HG02610 (cell line): ENCODE results near the gene AMN1.
A peak's percentile ranks its signal among the peaks of the same experiment; 100 is the strongest.
"Not testable (repeated sequence)": the region's sequence is repeated elsewhere in the genome, so short reads cannot be mapped to it uniquely, and the experiment has no call there.

Experiments
- ATAC-seq: cut with Tn5 transposase; IDR thresholded peaks from one replicate; pipeline ENCODE4 v1.9.1; 2021; ENCODE audit warnings: mild to moderate bottlenecking, moderate library complexity; ENCODE audit not compliant: unreplicated experiment

AMN1 gene

DNA sequence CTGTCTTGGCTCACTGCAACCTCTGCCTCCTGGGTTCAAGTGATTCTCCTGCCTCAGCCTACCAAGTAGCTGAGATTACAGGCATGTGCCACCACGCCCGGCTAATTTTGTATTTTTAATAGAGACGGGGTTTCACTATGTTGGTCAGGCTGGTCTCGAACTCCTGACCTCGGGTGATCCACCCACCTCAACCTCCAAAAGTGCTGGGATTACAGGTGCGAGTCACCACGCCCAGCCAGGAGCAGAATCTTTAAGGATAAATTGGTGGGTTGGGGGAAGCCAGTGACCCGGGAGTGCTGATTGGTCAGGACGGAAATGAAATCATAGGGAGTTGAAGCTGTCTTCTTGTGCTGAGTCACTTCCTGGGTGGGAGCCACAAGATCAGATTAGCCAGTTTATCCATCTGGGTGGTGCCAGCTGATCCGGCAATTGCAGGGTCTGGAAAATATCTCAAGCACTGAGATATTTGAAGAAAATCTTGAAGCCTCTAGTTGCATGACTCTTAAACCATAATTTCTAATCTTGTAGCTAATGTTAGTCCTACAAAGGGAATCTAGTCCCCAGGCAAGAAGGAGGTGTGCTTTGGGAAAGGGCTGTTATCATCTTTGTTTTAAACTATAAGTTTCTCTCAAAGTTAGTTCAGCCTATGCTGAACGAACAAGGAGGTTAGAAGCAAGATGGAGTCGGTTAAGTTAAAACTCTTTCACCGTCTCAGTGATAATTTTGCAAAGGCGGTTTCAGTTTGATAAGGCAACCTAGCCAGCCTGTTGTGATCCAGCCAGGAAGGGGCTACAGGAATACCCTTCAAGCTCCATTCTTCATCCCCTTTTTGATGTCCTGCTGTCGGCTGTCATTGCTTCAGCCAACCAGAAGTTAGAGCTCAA is 5.0 kb upstream of the AMN1 start:
- ATAC-seq = not testable (repeated sequence)

DNA sequence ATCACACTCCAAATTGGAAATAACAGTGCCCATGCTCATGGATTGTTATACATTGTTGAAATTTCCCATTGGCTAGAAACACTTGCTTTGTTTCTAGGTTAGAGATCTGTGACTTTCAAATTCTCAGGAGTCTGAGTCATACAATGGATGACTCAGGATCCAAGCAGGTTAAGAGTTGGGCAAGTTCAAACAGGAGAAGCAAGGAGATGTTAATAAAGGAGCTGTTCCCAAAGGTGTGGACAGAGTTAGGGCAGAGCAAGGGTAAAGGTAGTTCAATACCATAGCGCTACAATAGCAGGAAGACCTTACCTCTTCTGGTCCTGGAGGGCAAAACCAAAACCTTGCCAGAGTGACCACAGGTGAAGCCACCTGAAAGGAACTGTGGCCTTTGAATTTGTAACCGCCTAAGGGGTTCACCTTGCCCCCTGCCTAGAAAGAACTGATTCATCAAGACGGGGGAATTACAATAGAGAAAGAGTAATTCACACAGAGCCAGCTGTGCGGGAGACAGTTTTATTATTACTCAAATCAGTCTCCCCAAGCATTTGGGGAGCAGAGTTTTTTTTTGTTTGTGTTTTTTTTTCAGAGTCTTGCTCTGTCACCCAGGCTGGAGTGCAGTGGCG is 4.2 kb upstream of the AMN1 start:
- ATAC-seq = peak; percentile 18

DNA sequence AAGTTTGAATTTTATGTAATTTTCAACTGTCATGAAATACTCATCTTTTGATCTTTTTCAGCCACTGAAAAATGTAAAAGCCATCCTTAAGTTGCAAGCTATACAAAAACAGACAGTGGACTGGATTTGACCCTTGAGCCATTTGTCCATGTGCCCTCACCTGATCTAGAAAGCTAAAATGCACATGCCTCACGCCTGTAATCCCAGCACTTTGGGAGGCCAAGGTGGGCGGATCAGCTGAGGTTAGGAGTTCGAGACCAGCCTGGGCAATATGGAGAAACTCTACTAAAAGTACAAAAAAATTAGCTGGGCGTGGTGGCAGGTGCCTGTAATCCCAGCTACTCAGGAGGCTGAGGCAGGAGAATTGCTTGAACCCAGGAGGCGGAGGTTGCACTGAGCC is 2.4 kb upstream of the AMN1 start:
- not testable (repeated sequence) for ATAC-seq

DNA sequence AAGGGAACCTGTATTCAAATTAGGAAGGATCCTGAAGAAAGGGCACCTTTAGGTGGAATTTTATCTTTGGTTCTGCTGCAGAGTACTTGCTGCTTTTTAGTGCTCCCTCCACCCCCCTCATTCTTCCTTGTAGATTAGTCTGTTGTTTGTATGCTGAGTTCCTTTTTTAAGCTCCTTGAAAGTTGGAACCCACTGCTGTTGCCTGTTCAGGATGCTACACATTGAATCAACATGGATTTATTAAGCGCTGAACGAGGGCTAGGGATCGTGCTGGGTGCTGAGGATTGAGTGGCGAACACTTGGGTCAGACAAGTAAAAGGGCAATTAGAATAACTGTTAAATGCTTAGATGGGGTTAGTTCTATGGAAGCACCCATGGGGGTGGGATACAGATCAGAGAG is 884 bp upstream of the AMN1 start:
- no peak for ATAC-seq

DNA sequence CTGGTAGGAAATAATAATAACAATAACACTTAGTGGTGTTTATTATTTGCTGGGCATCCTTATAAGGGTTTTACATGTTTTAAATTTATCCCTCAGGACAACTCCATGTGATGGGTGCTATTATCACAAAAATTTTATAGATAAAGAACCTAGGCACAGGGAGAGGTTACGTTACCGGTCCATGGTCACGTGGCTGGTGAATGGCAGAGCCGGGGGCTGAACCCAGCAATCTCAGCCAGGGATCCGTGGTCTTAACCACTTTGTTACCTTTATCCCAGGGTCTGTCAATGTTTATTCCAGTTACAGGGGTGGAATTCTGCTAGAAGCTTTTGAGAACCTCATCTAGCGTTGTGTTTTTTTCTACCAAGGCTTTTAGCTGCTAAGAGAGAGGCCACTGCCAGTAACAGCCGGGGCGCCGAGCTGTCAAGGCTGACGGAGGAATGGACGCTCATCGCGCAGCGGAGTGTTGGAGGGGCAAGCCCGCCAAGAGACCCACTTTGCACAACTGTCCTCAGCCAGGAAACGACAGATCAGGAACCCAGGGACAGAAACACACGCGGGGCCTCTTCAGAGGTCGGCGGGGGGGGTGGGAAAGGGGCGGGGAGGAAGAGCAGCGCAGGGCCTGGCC is 418 bp downstream of the AMN1 start:
- no peak for ATAC-seq

DNA sequence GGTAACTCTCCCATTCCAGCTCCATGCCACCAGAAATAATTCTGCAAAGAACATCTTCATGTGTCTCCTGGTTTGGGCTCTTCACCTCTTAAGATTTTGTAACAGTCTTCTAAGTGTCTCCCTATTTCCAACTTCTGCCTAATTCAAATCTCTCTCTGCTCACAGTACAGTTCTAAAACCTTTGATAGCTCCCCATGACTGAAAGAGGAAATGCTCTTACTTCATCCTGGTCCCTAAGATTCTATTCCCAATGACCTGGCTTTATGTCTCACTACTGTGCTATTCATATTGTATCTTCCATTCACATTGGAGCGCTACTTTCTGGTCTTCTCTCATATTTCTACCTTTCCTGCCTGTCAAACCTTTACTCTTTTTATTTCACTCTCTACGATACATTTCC is 1.6 kb downstream of the AMN1 start:
- no peak for ATAC-seq

DNA sequence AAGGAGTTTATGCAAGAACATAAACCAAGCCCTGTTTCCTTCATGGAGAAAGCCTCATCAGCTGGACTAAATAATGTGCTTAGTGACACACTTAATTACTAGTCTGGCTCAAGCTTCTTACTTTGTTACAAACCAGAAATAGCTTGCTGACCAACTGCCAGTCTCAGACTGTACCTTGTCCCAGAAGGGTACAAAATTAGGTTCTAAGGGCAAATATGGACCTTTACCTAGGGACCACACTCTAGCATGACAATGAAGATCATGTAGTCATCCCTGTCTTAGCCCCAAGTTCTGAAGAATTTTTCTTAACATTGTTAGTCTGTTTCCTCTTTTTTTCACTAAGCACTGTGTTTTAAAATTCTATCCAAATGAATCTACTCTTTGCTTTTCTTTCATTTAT is 2.2 kb downstream of the AMN1 start:
- ATAC-seq = no peak

DNA sequence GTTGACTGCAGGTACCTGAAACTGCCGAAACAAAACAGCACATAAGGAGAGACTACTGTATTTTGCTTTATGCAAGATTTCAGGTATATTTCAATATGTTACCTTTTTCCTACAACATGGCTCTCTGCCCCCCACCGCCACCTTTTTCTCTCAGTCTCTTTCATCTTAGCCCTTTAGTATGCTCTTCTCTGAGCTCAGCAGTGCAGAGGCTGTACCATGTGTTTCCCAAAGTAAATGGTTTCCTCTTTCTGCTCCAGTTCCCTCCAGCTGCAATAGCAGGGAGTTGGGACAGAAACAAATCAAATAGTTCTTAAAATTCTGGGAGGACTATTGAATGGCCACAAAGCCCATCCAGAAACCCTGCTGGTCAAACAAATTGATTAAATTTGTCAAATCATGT is 4.3 kb downstream of the AMN1 start:
- no peak for ATAC-seq

DNA sequence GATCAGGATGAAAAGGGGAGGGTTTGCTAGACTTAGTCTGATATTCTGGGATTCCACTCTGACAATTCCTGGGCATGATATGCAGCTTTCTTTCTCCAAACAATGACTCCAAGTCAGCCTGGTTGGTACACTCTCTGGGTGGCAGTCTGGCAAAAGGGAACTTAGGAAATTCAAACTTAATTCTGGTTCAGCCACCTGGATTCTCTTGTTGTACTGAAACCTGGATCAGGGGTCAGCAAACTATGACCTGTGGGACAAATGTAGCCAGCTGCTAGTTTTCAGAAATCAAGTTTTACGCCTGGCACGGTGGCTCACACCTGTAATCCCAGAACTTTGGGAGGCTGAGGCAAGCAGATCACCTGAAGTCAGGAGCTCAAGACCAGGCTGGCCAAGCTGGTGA is 6.2 kb downstream of the AMN1 start:
- no peak for ATAC-seq

DNA sequence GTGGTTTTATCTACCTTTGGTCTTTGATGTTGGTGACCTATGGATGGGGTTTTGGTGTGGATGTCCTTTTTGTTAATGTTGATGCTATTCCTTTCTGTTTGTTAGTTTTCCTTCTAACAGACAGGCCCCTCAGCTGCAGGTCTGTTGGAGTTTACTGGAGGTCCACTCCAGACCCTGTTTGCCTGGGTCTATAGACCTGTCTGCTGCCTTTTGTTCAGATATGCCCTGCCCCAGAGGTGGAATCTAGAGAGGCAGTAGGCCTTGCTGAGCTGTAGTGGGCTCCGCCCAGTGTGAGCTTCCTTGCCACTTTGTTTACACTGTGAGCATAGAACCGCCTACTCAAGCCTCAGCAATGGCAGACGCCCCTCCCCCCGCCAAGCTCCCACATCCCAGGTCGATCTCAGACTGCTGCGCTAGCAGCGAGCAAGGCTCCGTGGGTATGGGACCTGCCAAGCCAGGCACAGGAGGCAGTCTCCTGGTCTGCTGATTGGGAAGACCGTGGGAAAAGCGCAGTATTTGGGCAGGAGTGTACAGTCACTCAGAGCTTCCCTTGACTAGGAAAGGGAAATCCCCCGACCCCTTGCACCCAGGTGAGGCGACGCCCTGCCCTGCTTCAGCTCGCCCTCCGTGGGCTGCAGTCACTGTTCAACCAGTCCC is 10.2 kb downstream of the AMN1 start:
- not testable (repeated sequence) for ATAC-seq

DNA sequence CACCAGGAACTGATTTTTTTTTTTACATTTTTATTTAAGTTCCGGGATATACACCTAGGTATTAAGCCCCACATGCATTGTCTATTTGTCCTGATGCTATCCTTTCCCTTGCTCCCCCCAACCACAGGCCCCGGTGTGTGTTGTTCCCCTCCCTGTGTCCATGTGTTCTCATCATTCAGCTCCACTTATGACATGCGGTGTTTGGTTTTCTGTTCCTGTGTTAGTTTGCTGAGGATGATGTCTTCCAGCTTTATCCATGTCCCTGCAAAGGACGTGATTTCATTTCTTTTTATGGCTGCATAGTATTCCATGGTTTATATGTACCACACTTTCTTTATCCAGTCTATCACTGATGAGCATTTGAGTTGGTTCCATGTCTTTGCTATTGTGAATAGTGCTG is 11.8 kb downstream of the AMN1 start:
- ATAC-seq = not testable (repeated sequence)

DNA sequence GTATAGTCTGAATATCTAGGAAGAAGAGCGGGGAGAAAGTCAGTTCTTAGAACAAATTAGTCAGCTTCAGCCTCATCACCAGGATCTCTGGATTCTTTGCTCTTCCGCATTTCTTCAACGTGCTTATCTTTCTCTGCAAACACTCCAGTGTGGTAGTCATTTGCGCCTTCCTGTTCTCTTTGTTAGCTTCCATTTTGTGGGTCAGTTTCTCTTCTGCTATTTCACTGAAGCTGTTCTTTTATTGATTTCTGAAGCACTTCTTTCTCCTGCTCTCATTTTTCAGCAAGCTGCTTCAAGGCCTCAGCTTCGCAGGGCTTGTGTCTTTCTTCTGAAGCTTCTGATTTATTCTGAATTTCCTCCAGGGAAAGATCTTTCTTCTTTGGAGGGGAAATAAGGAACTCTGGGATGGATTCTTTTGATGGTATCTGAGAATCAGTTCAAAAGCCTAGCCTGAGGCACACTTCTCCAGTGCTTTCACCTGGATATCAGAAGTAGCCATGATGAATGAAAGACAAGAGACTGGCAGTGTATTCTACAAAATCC is 13.5 kb downstream of the AMN1 start:
- peak; percentile 79 for ATAC-seq

DNA sequence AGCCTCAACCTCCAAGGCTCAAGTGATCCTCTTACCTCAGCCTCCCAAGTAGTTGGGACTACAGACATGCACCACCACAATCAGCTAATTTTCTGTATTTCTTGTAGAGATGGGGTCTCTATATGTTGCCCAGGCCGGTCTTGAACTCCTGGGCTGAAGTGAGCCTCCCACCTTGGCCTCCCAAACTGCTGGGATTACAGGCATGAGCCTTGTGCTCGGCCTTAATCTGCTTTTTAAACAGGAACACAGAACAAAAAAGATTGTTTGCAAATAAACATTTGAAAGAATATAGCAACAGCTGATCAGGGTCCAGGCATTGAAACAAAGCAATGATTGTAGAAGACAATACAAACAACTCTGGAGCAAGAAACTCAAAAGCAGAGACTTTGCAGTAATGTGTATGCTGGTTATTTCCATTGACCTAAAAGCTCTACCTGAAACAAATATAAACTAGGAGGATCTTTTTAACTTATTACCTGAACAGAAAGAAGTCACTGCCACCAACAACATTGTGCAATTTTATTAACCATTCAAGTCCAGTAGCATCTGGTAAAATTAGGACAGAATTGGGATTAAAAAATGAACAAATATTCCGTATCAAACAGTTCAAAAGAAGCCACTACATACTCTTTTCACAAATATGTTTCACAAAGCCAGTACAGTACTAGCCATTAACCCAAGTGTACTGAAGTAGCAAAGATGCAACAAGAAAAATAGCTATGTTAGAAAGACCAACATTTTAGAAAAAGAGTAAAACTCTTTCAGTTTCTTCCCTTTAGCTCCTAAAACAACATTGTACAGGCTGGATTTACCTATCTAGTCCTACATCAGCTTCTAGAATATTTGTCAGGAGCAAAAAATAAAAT is 14.2 kb downstream of the AMN1 start:
- ATAC-seq = peak; percentile 25

DNA sequence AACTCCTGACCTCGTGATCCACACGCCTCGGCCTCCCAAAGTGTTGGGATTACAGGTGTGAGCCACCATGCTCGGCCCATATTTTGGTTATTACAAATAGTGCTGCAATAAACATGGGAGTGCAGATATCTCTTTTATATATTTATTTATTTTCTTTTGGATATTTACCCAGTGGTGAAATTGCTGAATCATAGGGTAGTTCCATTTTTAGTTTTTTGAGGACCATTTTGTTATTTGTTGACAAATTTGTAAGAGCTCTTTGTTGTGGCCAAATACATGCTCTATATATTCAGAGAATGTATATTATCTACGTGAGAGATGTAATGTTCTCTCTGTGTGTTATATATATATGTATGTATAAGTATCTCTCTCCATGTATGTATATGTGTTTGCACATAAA is 15.9 kb downstream of the AMN1 start:
- no peak for ATAC-seq

DNA sequence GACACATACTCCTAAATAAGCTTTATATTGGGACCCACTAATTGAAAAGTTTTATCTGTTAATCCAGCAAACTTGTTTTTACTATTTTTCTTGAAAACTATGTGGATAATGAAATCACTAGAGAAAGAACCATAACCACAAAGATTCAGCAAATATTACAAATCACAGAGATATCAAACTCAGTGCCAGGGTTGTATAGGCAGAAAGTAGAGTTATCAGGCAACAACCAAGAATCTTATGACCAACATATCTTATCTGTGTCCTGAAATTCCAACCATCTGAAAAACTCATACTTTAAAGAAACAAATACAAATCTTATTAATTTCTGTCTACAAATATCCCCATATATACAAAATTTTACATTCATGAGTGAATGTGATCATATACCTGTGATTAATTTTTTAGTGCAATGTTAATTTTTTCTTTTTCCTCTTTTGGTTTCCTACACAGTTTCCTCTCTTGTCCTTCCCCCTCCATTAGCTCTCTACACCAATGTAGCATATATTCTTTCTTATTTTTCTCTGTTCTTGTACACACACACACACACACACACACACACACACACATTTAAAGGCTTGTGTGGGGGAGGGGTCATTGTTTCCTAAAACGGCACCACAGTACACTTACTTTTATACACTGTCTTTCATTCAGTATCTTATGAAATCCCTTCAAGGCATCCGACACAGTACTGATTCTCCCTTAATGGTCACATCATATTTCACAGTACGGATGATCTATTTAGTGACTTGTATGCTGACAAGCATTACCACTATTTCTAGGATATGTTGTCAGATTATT is 18.6 kb downstream of the AMN1 start:
- no peak for ATAC-seq

DNA sequence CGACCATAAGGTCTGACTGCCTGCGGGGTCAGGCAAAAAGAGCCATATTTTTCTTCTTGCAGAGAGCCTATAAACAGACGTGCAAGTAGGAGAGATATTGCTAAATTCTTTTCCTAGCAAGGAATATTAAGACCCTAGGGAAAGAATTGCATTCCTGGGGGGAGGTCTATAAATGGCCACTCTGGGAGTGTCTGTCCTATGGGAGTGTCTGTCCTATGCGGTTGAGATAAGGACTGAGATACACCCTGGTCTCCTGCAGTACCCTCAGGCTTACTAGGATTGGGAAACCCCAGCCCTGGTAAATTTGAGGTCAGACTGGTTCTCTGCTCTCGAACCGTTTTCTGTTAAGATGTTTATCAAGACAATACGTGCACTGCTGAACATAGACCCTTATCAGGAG is 20.7 kb downstream of the AMN1 start:
- not testable (repeated sequence) for ATAC-seq

DNA sequence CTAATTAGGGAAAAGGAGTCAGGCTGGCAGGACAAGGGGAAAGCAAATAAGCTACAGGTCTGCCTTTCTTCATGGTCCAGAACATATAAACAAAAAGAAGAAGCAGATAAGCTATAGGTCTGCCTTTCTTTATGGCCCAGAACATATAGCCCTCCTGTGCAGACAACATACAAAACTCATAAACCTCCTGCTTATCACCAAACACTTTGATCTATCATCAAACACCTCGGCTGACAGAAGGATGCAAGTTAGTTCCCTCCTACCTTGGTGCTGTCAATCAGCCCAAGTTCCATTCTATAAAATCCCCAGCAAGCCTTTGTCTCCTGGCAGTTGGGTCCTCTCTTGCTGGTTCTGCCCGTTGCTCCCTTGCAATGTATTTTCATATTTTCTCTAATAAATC is 23.2 kb downstream of the AMN1 start:
- no peak for ATAC-seq

DNA sequence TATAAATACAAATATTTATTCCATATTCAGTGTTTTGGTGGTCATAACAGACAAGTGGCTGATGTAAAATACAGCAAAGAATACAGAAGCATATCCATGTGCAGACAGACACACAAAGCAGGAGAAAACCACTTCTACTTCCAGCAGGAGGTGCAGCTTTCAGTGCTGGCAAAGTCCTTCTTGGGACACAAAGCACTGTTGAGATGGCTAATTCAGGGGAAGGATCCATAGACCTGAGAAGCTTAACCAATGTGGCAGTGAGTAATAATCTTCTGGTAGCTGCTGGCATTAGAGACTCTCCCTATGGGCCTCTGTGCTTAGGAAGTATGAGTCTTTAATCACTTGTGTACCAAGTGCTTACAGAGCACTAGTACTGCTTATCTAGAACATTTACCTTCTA is 26.8 kb downstream of the AMN1 start:
- no peak for ATAC-seq

DNA sequence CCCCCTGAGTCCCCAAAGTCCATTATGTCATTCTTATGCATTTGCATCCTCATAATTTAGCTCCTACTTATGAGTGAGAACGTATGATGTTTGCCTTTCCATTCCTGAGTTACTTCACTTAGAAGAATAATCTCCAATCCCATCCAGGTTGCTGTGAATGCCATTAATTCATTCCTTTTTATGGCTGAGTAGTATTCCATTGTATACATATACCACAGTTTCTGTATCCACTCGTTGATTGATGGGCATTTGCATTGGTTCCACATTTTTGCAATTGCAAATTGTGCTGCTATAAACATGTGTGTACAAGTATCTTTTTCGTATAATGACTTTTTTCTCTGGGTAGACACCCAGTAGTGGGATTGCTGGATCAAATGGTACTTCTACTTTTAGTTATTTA is 38.9 kb downstream of the AMN1 start:
- ATAC-seq = not testable (repeated sequence)
